ENCODE results near the gene GGA2.
"Not testable (repeated sequence)": the region's sequence is repeated elsewhere in the genome, so short reads cannot be mapped to it uniquely, and the experiment has no call there.

The GGA2 gene

GRCh38 chr16:23549938-23550337 is 39.6 kb upstream of the GGA2 start:
- TF ChIP-seq CTCF (IDR thresholded peaks at IDR 0.05; ENCODE audit: low read depth, low read length) = no peak
- DNase-seq (ENCODE audit: low read depth in 2 of 2) = no peak
- H3K4me3 ChIP-seq (replicated peaks in 1 of 2; ENCODE audit: low read depth in 2 of 2, low read length in 2 of 2) = no peak overlapping the region

- TF ChIP-seq CTCF (IDR thresholded peaks at IDR 0.05; ENCODE audit: low read depth, low read length) = no peak
- no peak for DNase-seq (ENCODE audit: low read depth in 2 of 2)
- no peak overlapping the region for H3K4me3 ChIP-seq (replicated peaks in 1 of 2; ENCODE audit: low read depth in 2 of 2, low read length in 2 of 2)
Observed at GRCh38 chr16:23544436-23544835, 34.1 kb upstream of the GGA2 start.

- DNase-seq (ENCODE audit: low read depth in 2 of 2) = not testable (repeated sequence)
Observed at GRCh38 chr16:23540817-23541178, 30.5 kb upstream of the GGA2 start.

GRCh38 chr16:23539984-23540816 is 29.9 kb upstream of the GGA2 start:
- DNase-seq (ENCODE audit: low read depth in 2 of 2) = no peak

More at GRCh38 chr16:23540817-23541178, 30.5 kb upstream of the GGA2 start:
- not testable (repeated sequence) for H3K4me3 ChIP-seq (replicated peaks in 1 of 2; ENCODE audit: low read depth in 2 of 2, low read length in 2 of 2)

GRCh38 chr16:23538919-23539278 is 28.6 kb upstream of the GGA2 start:
- no peak for DNase-seq (ENCODE audit: low read depth in 2 of 2)
- TF ChIP-seq CTCF (IDR thresholded peaks at IDR 0.05; ENCODE audit: low read depth, low read length) = no peak
- no peak overlapping the region for H3K4me3 ChIP-seq (replicated peaks in 1 of 2; ENCODE audit: low read depth in 2 of 2, low read length in 2 of 2)

More at GRCh38 chr16:23539984-23540816, 29.9 kb upstream of the GGA2 start:
- no peak overlapping the region for H3K4me3 ChIP-seq (replicated peaks in 1 of 2; ENCODE audit: low read depth in 2 of 2, low read length in 2 of 2)
- TF ChIP-seq CTCF (IDR thresholded peaks at IDR 0.05; ENCODE audit: low read depth, low read length) = no peak

GRCh38 chr16:23537390-23537789 is 27.1 kb upstream of the GGA2 start:
- no peak for DNase-seq (ENCODE audit: low read depth in 2 of 2)
- H3K4me3 ChIP-seq (replicated peaks in 1 of 2; ENCODE audit: low read depth in 2 of 2, low read length in 2 of 2) = no peak overlapping the region
- TF ChIP-seq CTCF (IDR thresholded peaks at IDR 0.05; ENCODE audit: low read depth, low read length) = no peak

- DNase-seq (ENCODE audit: low read depth in 2 of 2) = no peak
- TF ChIP-seq CTCF (IDR thresholded peaks at IDR 0.05; ENCODE audit: low read depth, low read length) = no peak
- H3K4me3 ChIP-seq (replicated peaks in 1 of 2; ENCODE audit: low read depth in 2 of 2, low read length in 2 of 2) = no peak overlapping the region
Observed at GRCh38 chr16:23535901-23536300, 25.6 kb upstream of the GGA2 start.
